DLD1 (cell line): ENCODE measurements around the gene DNAH11.

Experiments used
- in situ Hi-C: cut with HindIII; loops from 2 replicates; pipeline ENCODE4 v1.10.0; 2017; ENCODE audit warnings: low sequenced_read_pairs

Gene DNAH11

DNA sequence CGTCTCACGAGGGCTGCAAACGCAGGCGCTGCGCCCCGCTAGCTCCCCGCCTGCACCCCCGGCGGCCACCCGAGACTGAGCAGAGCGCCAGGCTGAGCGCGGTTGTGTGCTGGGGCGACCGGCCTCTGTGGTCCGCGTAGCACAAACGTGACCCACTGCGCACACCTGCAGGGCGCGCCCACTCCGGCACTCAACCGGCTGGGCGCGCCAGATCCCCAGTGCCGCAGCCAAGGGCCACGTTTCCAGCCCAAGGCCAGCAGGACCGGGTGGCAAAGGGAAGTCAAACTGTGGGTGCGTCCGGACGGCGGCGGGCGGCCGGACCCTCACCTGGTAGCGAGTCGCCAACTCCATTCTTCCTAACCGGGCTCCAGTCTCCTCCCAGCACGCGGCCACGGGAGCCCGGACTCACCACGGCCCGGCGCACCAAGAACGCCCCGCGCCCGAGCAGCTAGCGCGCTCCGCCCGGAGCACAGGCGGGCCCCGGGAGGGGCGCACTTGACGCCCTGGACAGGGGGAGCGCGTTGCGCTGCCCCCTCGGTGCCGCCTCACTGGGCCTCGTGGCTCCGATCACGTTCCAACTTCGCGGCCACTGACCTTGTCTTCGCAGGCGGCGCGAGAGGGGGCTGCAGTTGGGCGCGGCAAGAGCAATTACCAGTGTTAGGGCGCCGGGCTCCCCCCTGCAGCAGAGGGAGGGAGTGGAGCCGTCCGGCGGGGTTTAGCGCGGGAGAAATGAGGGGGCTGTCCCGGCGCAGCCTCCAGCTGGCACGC lies 402.8 kb downstream of the DNAH11 start, which contains the start of gene CDCA7L:
TSS of gene CDCA7L (minus strand) at position 446 of the 768 bp plus-strand sequence. CDS start at position 351, 95 bp downstream.
- in situ Hi-C loops: no loop called here

DNA sequence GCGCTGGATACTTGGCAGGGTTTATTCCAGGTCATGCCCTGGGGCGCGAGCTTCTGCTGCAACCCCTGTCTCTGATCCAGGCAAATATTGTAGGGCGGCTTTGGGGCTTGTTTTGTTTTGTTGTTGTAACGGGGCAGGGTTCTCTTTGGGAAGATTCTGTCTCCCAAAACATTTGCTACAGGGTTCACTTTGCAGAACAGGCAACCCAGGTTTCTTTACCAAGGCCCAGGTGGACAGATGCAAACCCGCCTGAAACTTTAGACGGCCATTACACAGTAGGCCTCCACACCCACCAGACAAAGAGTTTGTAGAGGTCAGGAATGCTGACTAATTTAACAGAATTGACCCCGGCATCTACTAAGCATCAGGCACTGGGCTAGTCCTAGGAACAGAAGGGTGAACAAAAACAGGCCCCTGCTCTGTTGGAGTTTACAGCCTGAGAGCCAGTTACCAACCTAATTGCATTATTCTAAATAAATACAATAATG lies 403.4 kb downstream of the DNAH11 start:
- in situ Hi-C loops: no loop called here

DNA sequence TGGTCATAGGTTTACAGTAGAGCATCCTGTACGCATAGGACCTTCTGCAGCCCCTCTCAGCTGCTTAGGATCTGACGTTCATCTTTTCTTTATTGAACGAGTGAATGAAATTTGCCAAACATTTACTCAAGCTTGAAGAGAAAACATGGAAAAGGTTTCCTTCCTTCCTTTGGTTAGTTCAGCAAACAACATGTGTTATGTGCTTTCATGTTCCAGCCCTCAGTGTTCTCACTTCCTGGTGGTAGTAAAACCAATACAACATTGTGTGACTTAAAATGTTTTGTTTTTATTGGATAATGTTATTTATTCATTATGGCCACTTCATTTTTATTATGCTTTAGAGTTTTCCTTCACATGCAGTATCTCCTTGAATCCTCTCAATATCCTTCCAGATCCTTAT lies 404.2 kb downstream of the DNAH11 start:
- in situ Hi-C loops: no loop called here

DNA sequence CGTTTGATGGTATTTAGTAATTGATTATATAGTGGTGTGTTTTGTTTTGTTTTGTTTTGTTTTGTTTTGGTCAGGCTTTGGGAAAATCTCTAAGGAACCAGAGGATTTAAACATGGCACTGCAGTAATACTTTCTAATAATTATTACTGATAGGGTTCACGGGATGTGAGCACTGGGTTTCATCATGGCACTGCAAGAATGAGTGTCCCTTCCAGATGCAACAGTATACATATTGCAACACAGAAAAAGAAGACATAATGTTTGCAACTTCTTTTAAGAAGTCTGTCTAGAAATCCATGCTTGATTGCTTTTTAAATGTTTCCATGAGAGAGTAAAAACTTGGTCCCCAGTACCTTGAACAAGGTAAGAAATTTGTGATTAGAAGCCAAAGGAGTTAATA lies 405.1 kb downstream of the DNAH11 start:
- in situ Hi-C loops: no loop called here

DNA sequence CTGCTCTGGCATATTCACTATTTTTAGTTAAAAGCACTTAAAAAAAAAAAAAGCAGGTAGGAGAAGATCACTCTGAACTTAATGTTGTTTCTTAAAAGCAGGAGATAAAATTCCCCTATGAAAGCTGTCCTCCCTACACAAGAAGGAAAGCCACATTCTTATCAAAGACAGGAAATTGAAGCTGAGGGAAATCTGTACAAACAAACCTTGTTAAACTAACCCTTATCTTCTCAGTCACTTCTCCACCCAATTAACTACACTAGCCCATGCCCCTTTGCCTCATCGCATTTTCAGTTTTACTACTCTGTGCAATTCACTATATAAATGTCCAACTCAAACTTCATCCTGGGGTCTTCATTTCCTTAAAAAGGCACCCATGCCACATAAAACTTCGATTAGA lies 405.5 kb downstream of the DNAH11 start:
- in situ Hi-C loops: no loop called here

DNA sequence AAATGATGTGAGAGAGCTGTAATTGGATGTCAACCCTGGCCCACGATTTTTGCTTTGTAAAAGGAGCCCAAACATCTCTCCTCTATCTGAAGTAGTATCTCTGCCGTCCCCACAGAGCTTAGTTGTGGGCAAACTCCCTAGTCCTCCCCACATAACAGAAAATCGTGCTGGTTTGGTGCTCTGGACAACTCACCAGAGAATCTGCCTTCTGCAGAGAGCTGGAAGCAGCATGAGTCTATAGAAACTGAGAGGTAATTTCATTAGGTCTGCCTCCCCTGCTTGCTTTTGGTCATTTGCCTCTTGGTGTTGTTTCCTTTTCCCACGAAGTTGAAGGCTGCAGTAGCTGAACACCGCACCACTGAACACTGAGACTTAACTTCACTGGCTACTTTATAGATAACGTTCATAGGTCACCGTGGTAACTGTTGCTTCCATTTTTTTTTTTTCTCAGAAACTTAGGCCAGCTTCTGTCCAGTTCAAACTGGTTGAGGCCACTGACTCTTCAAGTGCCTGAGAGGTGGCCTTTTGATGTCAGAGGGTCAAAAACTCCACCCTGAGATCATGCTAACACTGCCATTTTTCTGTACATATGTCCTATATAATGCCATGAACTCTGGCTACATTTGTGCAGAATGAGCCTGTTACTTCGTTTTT lies 406.2 kb downstream of the DNAH11 start:
- in situ Hi-C loops: no loop called here
